ENCODE data around the gene AAMDC. TPM values are rescaled to one million over a fixed set of nuclear protein-coding genes. Genes with fewer than 3 reads are reported as not detected.

AAMDC gene
- total RNA-seq = 26.7 to 30.0 TPM (median 27.2 TPM) in 3 replicates

- peak within 1 kb of the TSS; percentile 98 for H3K27ac Mint-ChIP-seq
- peaks cover 2% of the 10 kb centered on the region for H3K36me3 Mint-ChIP-seq
- TF ChIP-seq, protein P1, sequence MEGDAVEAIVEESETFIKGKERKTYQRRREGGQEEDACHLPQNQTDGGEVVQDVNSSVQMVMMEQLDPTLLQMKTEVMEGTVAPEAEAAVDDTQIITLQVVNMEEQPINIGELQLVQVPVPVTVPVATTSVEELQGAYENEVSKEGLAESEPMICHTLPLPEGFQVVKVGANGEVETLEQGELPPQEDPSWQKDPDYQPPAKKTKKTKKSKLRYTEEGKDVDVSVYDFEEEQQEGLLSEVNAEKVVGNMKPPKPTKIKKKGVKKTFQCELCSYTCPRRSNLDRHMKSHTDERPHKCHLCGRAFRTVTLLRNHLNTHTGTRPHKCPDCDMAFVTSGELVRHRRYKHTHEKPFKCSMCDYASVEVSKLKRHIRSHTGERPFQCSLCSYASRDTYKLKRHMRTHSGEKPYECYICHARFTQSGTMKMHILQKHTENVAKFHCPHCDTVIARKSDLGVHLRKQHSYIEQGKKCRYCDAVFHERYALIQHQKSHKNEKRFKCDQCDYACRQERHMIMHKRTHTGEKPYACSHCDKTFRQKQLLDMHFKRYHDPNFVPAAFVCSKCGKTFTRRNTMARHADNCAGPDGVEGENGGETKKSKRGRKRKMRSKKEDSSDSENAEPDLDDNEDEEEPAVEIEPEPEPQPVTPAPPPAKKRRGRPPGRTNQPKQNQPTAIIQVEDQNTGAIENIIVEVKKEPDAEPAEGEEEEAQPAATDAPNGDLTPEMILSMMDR (IDR thresholded peaks at IDR 0.05; ENCODE audit: unreplicated experiment) = peak; percentile 37
Measured at GRCh38 chr11:77820565-77821348, at the start of gene AAMDC, which contains the start of gene RSF1. TSS of gene AAMDC (plus strand) at chr11:77821144. CDS start at chr11:77842497, 21,353 bp downstream. TSS of gene RSF1 (minus strand) at chr11:77820722. CDS start at chr11:77820714, 8 bp downstream.

DNA sequence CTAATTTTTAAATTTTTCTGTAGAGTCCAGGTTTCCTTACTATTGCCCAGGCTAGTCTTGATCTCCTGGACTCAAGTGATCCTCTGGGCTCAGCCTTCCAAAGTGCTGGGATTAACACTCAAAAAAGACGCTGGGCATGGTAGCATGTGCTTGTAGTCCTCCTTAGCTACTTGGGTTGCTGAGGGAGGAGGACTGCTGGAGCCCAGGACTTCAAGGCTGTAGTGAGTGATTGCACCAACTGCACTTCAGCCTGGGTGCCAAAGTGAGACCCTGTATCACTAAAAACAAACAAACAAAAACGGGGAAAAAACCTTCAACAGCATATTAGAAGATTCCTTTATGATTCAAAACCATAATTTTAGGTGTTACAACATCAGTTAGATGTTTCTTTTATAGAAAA, 45.0 kb upstream of the AAMDC start:
- no peak overlapping the region for H3K4me3 Mint-ChIP-seq
- no peaks in the 10 kb centered on the region for H3K9me3 Mint-ChIP-seq
- no peaks in the 10 kb centered on the region for H3K27me3 Mint-ChIP-seq (ENCODE audit: low read depth)
- no peaks in the 10 kb centered on the region for H3K36me3 Mint-ChIP-seq
- H3K4me1 Mint-ChIP-seq = peaks cover 13% of the 10 kb centered on the region
- peak overlapping the region; percentile 30 for H3K27ac Mint-ChIP-seq
- TF ChIP-seq, protein P1 (IDR thresholded peaks at IDR 0.05; ENCODE audit: unreplicated experiment) = no peak
- no peak for DNase-seq (ENCODE audit: low spot score in 2 of 2, unreplicated experiment in 2 of 2)

More at GRCh38 chr11:77820565-77821348, at the start of gene AAMDC, which contains the start of gene RSF1:
- no peaks in the 10 kb centered on the region for H3K27me3 Mint-ChIP-seq (ENCODE audit: low read depth)
- H3K4me1 Mint-ChIP-seq = peaks cover 33% of the 10 kb centered on the region
- H3K9me3 Mint-ChIP-seq = peaks cover 4% of the 10 kb centered on the region
- peak within 1 kb of the TSS; percentile 96 for H3K4me3 Mint-ChIP-seq
- peak; percentile 97 to 99 for DNase-seq (ENCODE audit: low spot score in 2 of 2, unreplicated experiment in 2 of 2)

DNA sequence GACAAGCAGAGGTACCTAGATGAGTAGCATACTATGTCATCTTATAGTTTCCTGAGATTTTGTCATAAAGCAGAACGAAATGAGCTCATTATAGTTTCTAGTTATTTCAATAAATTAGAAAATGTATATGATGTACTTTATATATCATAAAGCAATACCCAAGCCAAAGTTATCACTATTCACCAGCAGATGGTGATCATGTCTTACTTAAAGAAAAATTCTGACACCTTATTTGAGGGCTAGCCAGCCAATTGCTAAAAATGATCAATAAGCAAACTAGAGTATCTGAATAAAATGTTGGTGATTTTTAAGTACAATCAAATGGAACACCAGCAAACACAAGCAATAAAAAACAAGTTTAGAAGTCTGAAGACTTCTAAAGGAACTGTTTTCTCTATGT, 44.5 kb upstream of the AAMDC start:
- no peaks in the 10 kb centered on the region for H3K9me3 Mint-ChIP-seq
- no peaks in the 10 kb centered on the region for H3K36me3 Mint-ChIP-seq
- no peak for DNase-seq (ENCODE audit: low spot score in 2 of 2, unreplicated experiment in 2 of 2)
- TF ChIP-seq, protein P1 (IDR thresholded peaks at IDR 0.05; ENCODE audit: unreplicated experiment) = peak; percentile 40
- H3K4me3 Mint-ChIP-seq = no peak overlapping the region
- no peaks in the 10 kb centered on the region for H3K27me3 Mint-ChIP-seq (ENCODE audit: low read depth)
- H3K27ac Mint-ChIP-seq = no peak overlapping the region
- peaks cover 8% of the 10 kb centered on the region for H3K4me1 Mint-ChIP-seq

DNA sequence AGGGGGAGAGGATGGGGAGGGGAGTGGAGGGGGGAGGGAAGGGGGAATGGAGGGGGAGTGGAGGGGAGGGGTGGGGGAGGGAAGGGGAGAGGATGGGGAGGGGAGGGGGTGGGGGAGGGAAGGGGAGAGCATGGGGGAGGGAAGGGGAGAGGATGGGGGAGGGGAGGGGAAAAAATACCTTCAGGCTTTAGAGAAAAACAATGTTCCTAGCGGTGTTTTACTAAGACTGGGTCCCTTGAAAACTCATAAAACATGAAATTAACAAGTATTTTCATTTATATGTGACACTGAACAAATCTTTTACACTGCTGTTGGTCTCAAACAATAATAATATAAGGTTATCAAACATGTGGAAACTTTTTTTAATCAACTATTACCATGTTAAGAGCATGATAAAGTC, 42.8 kb upstream of the AAMDC start:
- no peaks in the 10 kb centered on the region for H3K27me3 Mint-ChIP-seq (ENCODE audit: low read depth)

GRCh38 chr11:77778549-77778948, 42.4 kb upstream of the AAMDC start:
- Mint-ChIP-seq H3K27ac (no peak overlapping the region), H3K4me3 (no peak overlapping the region), H3K36me3 (no peaks in the 10 kb centered on the region), H3K4me1 (peaks cover 7% of the 10 kb centered on the region), H3K27me3 (ENCODE audit: low read depth) (no peaks in the 10 kb centered on the region), H3K9me3 (no peaks in the 10 kb centered on the region)
- TF ChIP-seq, protein P1 (IDR thresholded peaks at IDR 0.05; ENCODE audit: unreplicated experiment) = no peak
- DNase-seq (ENCODE audit: low spot score in 2 of 2, unreplicated experiment in 2 of 2) = no peak

More for the DNA sequence above, 42.8 kb upstream of the AAMDC start:
- Mint-ChIP-seq H3K4me1 (peaks cover 7% of the 10 kb centered on the region), H3K36me3 (no peaks in the 10 kb centered on the region), H3K27ac (no peak overlapping the region), H3K4me3 (no peak overlapping the region), H3K9me3 (no peaks in the 10 kb centered on the region)
- TF ChIP-seq, protein P1 (IDR thresholded peaks at IDR 0.05; ENCODE audit: unreplicated experiment) = no peak
- no peak for DNase-seq (ENCODE audit: low spot score in 2 of 2, unreplicated experiment in 2 of 2)

Measured in mesothelial cell of epicardium (in vitro differentiated cells).